H9 (cell line): ENCODE results near the gene AARS1. TPM values are rescaled to one million over a fixed set of nuclear protein-coding genes. Genes with fewer than 3 reads are reported as not detected.
A peak's percentile ranks its signal among the peaks of the same experiment; 100 is the strongest.

Experiments
- DNase-seq: peaks from one replicate; pipeline ENCODE4 v3.0.0-alpha.2; 2017
- H2AFZ ChIP-seq: one replicate; pipeline ENCODE4 v1.6.1; 2013; ENCODE audit warnings: mild to moderate bottlenecking, low read length, control low read depth, moderate library complexity
- H2AK5ac ChIP-seq: 2 replicates; pipeline ENCODE4 v1.6.1; 2013; ENCODE audit warnings: low read length, control low read depth, mixed read lengths; ENCODE audit not compliant: insufficient read length
- H2BK120ac ChIP-seq: one replicate; pipeline ENCODE4 v1.6.1; 2013; ENCODE audit warnings: low read depth, mild to moderate bottlenecking, low read length, control low read depth, inconsistent platforms; ENCODE audit not compliant: poor library complexity, severe bottlenecking
- H2BK12ac ChIP-seq: 2 replicates; pipeline ENCODE4 v1.6.1; 2013; ENCODE audit warnings: low read length, control low read depth, mixed read lengths, low read depth; ENCODE audit not compliant: insufficient read length
- H2BK15ac ChIP-seq: 2 replicates; pipeline ENCODE4 v1.6.1; 2013; ENCODE audit warnings: low read depth, low read length, control low read depth
- H2BK20ac ChIP-seq: one replicate; pipeline ENCODE4 v1.6.1; 2013; ENCODE audit warnings: low read depth, mild to moderate bottlenecking, low read length, control low read depth, inconsistent platforms; ENCODE audit not compliant: poor library complexity, severe bottlenecking
- H2BK5ac ChIP-seq: 2 replicates; pipeline ENCODE4 v1.6.1; 2013; ENCODE audit warnings: low read length, control low read depth, mixed read lengths; ENCODE audit not compliant: insufficient read length
- H3K14ac ChIP-seq: 2 replicates; pipeline ENCODE4 v1.6.1; 2013; ENCODE audit warnings: low read length, control low read depth; ENCODE audit not compliant: insufficient read depth
- H3K18ac ChIP-seq: 2 replicates; pipeline ENCODE4 v1.6.1; 2013; ENCODE audit warnings: low read depth, mild to moderate bottlenecking, mixed read lengths, low read length, control low read depth; ENCODE audit not compliant: insufficient read length
- H3K23ac ChIP-seq: 2 replicates; pipeline ENCODE4 v1.6.1; 2013; ENCODE audit warnings: low read length, control low read depth, mixed read lengths, low read depth; ENCODE audit not compliant: insufficient read length
- H3K23me2 ChIP-seq: 2 replicates; pipeline ENCODE4 v1.6.1; 2013; ENCODE audit warnings: low read depth, mild to moderate bottlenecking, mixed read lengths, low read length, control low read depth; ENCODE audit not compliant: insufficient read length, poor library complexity, severe bottlenecking
- H3K27ac ChIP-seq: 2 replicates; pipeline ENCODE4 v1.5.1; 2013; ENCODE audit warnings: low read length, control low read depth, mixed read lengths, low read depth; ENCODE audit not compliant: insufficient read length
- H3K27me3 ChIP-seq: 2 replicates; pipeline ENCODE4 v1.6.1; 2013; ENCODE audit warnings: low read length, control low read depth, inconsistent platforms; ENCODE audit not compliant: insufficient read depth
- H3K4ac ChIP-seq: 2 replicates; pipeline ENCODE4 v1.6.1; 2013; ENCODE audit warnings: low read depth, mild to moderate bottlenecking, control low read depth, inconsistent platforms, low read length, moderate library complexity
- H3K4me1 ChIP-seq: 2 replicates; pipeline ENCODE4 v1.6.1; 2013; ENCODE audit warnings: low read length, control low read depth, inconsistent platforms; ENCODE audit not compliant: insufficient read depth
- H3K4me2 ChIP-seq: 2 replicates; pipeline ENCODE4 v1.6.1; 2013; ENCODE audit warnings: low read length, control low read depth, mixed read lengths; ENCODE audit not compliant: insufficient read length, insufficient read depth
- H3K56ac ChIP-seq: 2 replicates; pipeline ENCODE4 v1.6.1; 2013; ENCODE audit warnings: low read depth, mild to moderate bottlenecking, mixed read lengths, low read length, control low read depth; ENCODE audit not compliant: insufficient read length
- H3K79me1 ChIP-seq: 2 replicates; pipeline ENCODE4 v1.6.1; 2013; ENCODE audit warnings: low read depth, mild to moderate bottlenecking, moderate library complexity, low read length, control low read depth, inconsistent platforms; ENCODE audit not compliant: insufficient read depth, poor library complexity, severe bottlenecking
- H3K79me2 ChIP-seq: 2 replicates; pipeline ENCODE4 v1.6.1; 2013; ENCODE audit warnings: low read length, control low read depth, inconsistent platforms; ENCODE audit not compliant: insufficient read depth
- H3K9ac ChIP-seq: 2 replicates; pipeline ENCODE4 v1.6.1; 2013; ENCODE audit warnings: low read length, control low read depth, mixed read lengths; ENCODE audit not compliant: insufficient read length; ENCODE audit errors: extremely low read depth
- H3K9me3 ChIP-seq: one replicate; pipeline ENCODE4 v1.6.1; 2013; ENCODE audit warnings: low read depth, low read length, inconsistent platforms; ENCODE audit not compliant: control insufficient read depth
- H3T11ph ChIP-seq: one replicate; pipeline ENCODE4 v1.6.1; 2013; ENCODE audit warnings: mild to moderate bottlenecking, low read length, control low read depth, inconsistent platforms
- H4K20me1 ChIP-seq: one replicate; pipeline ENCODE4 v1.6.1; 2013; ENCODE audit not compliant: control insufficient read depth, insufficient read length, insufficient read depth
- H4K5ac ChIP-seq: 2 replicates; pipeline ENCODE4 v1.6.1; 2013; ENCODE audit warnings: low read depth, mild to moderate bottlenecking, mixed read lengths, low read length, control low read depth; ENCODE audit not compliant: insufficient read length
- H4K8ac ChIP-seq: replicated peaks from 2 replicates; pipeline ENCODE4 v1.6.1; 2013; ENCODE audit warnings: low read length, control low read depth, mixed read lengths, low read depth; ENCODE audit not compliant: insufficient read length
- H4K91ac ChIP-seq: 2 replicates; pipeline ENCODE4 v1.6.1; 2013; ENCODE audit warnings: low read depth, mild to moderate bottlenecking, moderate library complexity, mixed read lengths, low read length, control low read depth; ENCODE audit not compliant: insufficient read length
- H3K27ac Mint-ChIP-seq, 3 experiments: 2 replicates in 2 of 3; 3 replicates in 1 of 3; pipeline ENCODE4 v1.8.0; 2020 to 2021; ENCODE audit warnings: mixed read lengths in 3 of 3, mild to moderate bottlenecking in 1 of 3, moderate library complexity in 1 of 3
- H3K27me3 Mint-ChIP-seq: 2 replicates; pipeline ENCODE4 v1.8.0; 2021; ENCODE audit warnings: low read depth, mild to moderate bottlenecking, moderate library complexity, mixed read lengths
- H3K36me3 Mint-ChIP-seq, 3 experiments: 2 replicates in 2 of 3; 3 replicates in 1 of 3; pipeline ENCODE4 v1.8.0; 2020 to 2021; ENCODE audit warnings: low read depth in 3 of 3, mixed read lengths in 3 of 3; ENCODE audit not compliant: insufficient read depth in 1 of 3
- H3K4me1 Mint-ChIP-seq, 2 experiments: 2 replicates each; pipeline ENCODE4 v1.8.0; 2020; ENCODE audit warnings: mixed read lengths in 2 of 2
- H3K4me3 Mint-ChIP-seq, 2 experiments: 2 replicates in 1 of 2; 3 replicates in 1 of 2; pipeline ENCODE4 v1.8.0; 2020 to 2021; ENCODE audit warnings: mild to moderate bottlenecking in 2 of 2, mixed read lengths in 2 of 2, moderate library complexity in 1 of 2
- H3K9me3 Mint-ChIP-seq, 2 experiments: 2 replicates in 1 of 2; 3 replicates in 1 of 2; pipeline ENCODE4 v1.8.0; 2020; ENCODE audit warnings: mild to moderate bottlenecking in 2 of 2, mixed read lengths in 2 of 2, moderate library complexity in 1 of 2
- WGBS: extraction: QIAGEN DNeasy Blood & Tissue Kit; methylation state at CpG from one replicate; pipeline ENCODE4 v1.1.7; 2013; ENCODE audit warnings: missing lambda C conversion rate, low lambda C conversion rate, mixed read lengths; ENCODE audit not compliant: insufficient read length; ENCODE audit errors: extremely low coverage; 5-methylcytosine and 5-hydroxymethylcytosine counted together
- total RNA-seq: library from RNA; stranded (reverse); gene quantifications from 2 replicates; pipeline ENCODE4 v1.2.1, GENCODE V29; 2021
- TF ChIP-seq, protein P1 (sequence below): fragments of 200-600 bp; sonication (generic); conservative IDR thresholded peaks from 3 replicates; pipeline ENCODE4 v1.8.0; 2021; ENCODE audit warnings: antibody characterized with exemption, mild to moderate bottlenecking

Gene AARS1
- total RNA-seq, 1 experiment from 2014 or later = 168 TPM

DNA sequence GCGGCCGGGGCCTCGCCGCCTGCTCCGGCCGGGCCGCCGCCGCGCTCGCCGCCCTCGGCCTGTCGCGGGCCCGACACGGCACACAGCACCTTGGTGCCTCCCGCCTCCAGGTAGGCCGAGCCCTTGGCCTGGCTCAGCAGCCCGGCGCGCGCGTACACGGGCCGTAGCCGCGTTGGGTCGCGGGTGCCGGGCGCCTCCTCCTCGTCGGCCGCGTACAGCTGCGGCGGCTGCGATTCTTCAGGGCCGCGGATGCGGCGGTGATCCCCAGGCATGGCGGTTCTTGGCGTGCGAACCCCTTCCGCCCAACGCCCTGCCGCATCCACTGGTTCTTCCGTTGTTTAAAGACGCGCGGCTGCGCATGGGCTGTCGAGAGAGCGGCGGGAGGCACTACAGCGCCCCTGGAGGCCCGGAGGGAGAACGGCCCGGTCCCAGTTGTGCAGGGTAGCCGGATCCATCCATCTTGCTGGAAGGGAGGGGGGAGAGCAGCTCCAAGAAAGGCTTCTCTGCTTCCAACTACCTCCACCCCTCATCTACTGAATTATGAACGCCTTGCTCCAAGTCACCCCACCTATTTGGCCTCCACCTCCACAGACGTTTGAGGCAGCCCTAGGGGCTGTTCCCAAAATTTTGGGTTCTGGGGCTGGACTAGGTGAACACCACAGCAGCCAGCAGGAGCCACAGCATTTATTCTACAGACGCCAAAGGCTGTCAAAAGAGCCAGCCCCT is 37.5 kb downstream of the AARS1 start, which contains the start of gene EXOSC6:
Gene EXOSC6 (minus strand): TSS at position 312 of the 726 bp plus-strand sequence. CDS start 40 bp downstream, at position 272.
- Histone ChIP-seq H2BK5ac (no peak within 1 kb of the TSS), H2AFZ (no peak within 1 kb of the TSS), H4K20me1 (no peaks in the 10 kb centered on the region), H3K23ac (no peak within 1 kb of the TSS), H4K91ac (no peak within 1 kb of the TSS), H3K9me3 (no peaks in the 10 kb centered on the region), H2BK20ac (no peak within 1 kb of the TSS), H2BK12ac (no peak within 1 kb of the TSS), H3K27me3 (no peaks in the 10 kb centered on the region), H3K56ac (no peak within 1 kb of the TSS), H3K79me2 (peaks cover 2% of the 10 kb centered on the region; the same call in 1 of the 2 replicates), H2BK120ac (no peak within 1 kb of the TSS), H3T11ph (no peak within 1 kb of the TSS), H3K79me1 (no peaks in the 10 kb centered on the region), H2AK5ac (no peak within 1 kb of the TSS), H3K14ac (peak within 1 kb of the TSS; percentile 74), H3K4me1 (no peaks in the 10 kb centered on the region), H3K9ac (peak within 1 kb of the TSS; percentile 44), H3K23me2 (no peaks in the 10 kb centered on the region), H3K4ac (no peak within 1 kb of the TSS), H3K4me2 (peak within 1 kb of the TSS; percentile 55), H4K8ac (no peak within 1 kb of the TSS), H3K18ac (no peak within 1 kb of the TSS), H4K5ac (no peak within 1 kb of the TSS), H2BK15ac (no peak within 1 kb of the TSS), H3K27ac (no peak within 1 kb of the TSS)
- TF ChIP-seq, protein P1, sequence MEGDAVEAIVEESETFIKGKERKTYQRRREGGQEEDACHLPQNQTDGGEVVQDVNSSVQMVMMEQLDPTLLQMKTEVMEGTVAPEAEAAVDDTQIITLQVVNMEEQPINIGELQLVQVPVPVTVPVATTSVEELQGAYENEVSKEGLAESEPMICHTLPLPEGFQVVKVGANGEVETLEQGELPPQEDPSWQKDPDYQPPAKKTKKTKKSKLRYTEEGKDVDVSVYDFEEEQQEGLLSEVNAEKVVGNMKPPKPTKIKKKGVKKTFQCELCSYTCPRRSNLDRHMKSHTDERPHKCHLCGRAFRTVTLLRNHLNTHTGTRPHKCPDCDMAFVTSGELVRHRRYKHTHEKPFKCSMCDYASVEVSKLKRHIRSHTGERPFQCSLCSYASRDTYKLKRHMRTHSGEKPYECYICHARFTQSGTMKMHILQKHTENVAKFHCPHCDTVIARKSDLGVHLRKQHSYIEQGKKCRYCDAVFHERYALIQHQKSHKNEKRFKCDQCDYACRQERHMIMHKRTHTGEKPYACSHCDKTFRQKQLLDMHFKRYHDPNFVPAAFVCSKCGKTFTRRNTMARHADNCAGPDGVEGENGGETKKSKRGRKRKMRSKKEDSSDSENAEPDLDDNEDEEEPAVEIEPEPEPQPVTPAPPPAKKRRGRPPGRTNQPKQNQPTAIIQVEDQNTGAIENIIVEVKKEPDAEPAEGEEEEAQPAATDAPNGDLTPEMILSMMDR = peak; percentile 92
- no CpG with 5 or more reads among the region's 65 CpGs for WGBS
- peaks cover 36 to 64% (median 50%) of the 10 kb centered on the region in 3 experiments for H3K36me3 Mint-ChIP-seq
- peaks cover 1% of the 10 kb centered on the region; the same call in 1 of the 2 replicates for H3K27me3 Mint-ChIP-seq
- peak within 1 kb of the TSS; percentile 85 to 89 for H3K4me3 Mint-ChIP-seq
- H3K9me3 Mint-ChIP-seq = no peaks in the 10 kb centered on the region
- H3K4me1 Mint-ChIP-seq = peaks cover 7 to 11% of the 10 kb centered on the region in 2 experiments
- DNase-seq = peak; percentile 96
- peak within 1 kb of the TSS; percentile 90 to 97 (median 92) for H3K27ac Mint-ChIP-seq
